CMK (cell line): ENCODE data around the gene PRPF38A.

ENCODE experiments used
- DNase-seq: peaks from one replicate; pipeline ENCODE4 v3.0.0-alpha.2; 2010; ENCODE audit warnings: low read depth

The PRPF38A gene

DNA sequence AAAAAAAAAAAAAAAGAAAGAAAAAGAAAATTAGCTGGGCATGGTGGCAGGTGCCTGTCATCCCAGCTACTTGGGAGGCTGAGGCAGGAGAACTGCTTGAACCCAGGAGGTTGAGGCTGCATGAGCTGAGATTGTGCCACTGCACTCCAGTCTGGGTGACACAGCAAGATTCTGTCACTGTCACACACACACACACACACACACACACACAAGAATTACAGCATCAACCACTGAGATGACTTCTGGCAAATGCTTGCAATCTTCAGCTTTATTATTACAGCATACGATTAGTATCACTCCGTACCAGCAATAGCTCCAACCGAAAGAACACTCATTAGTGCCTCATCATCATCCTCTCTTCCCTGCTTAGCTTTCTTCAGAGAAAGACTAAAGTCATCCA lies 4.8 kb upstream of the PRPF38A start:
- no peak for DNase-seq

DNA sequence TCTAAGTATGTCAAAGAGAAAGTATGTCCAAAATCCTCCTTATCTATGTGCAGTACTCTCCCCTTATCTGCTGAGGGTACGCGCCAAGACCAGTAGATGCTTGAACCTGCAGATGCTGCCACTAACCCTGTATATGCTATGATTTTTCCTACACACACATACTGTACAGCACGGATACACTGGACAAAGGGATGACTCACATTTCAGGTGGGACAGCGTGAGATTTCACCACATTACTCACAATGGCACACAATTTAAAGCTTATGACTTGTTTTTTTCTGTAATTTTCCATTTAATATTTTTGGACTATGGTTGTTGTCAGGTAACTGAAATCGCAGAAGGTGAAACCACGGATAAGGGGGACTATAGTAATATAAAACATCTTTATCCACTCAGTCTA lies 4.3 kb upstream of the PRPF38A start:
- no peak for DNase-seq

- DNase-seq = no peak
These were observed 1.6 kb upstream of the PRPF38A start for GRCh38 chr1:52402860-52403240.

GRCh38 chr1:52403566-52404115 lies 761 bp upstream of the PRPF38A start:
- DNase-seq = peak; percentile 80

- DNase-seq = no peak
These were observed 555 bp downstream of the PRPF38A start for GRCh38 chr1:52404975-52405338.

- no peak for DNase-seq
These were observed 9.1 kb downstream of the PRPF38A start for GRCh38 chr1:52413410-52413989.

- no peak for DNase-seq
These were observed 10.5 kb downstream of the PRPF38A start for GRCh38 chr1:52414942-52415341.

GRCh38 chr1:52416811-52417210 lies 12.4 kb downstream of the PRPF38A start:
- DNase-seq = no peak

- DNase-seq = no peak
These were observed 16.3 kb downstream of the PRPF38A start for GRCh38 chr1:52420713-52421112.

- no peak for DNase-seq
These were observed 18.7 kb downstream of the PRPF38A start for GRCh38 chr1:52423055-52423454.

- DNase-seq = no peak
These were observed 19.4 kb downstream of the PRPF38A start for GRCh38 chr1:52423771-52424170.

- peak; percentile 20 for DNase-seq
These were observed 19.8 kb downstream of the PRPF38A start for GRCh38 chr1:52424231-52424636.

- DNase-seq = no peak
These were observed 20.4 kb downstream of the PRPF38A start for GRCh38 chr1:52424813-52425212.

DNA sequence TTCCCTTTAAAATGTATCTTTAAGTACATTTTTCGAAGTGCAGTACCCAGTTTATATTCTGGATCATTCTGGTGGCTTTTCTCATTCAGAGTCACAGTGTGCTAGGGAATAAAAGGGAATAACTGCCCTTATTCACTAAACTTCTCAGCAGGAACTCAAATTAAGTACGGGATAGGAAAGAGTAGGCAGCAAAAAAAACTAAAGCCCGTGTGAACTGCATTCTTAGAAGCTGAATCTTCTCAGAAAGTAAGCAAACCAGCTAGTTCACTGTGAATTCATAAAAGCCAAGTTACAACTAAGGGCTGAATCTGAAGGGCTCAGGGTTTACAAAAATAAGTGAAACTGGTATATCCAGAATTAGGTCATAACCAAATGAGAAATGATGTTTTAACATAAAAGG lies 22.0 kb downstream of the PRPF38A start:
- DNase-seq = no peak

DNA sequence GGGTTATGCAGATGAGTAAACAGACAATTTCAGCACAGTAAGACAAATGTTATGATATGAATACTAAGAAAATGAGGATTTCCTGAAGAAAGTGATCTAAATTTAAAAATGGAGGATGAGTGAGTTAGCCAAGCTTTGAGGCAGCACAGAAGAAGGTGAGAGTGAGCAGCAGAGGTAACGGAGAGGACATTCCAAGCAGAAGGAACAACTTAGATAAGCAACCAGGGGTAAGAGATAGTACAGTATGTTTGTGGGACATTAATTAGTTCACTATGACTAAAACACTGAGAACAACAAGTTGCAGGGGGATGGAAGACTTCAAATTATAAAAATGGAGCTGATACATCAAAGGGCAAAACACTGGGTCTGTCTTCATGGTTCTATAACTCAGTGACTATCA lies 22.8 kb downstream of the PRPF38A start:
- no peak for DNase-seq

- no peak for DNase-seq
These were observed 28.4 kb downstream of the PRPF38A start for GRCh38 chr1:52432807-52433206.

GRCh38 chr1:52435211-52435610 lies 30.8 kb downstream of the PRPF38A start:
- no peak for DNase-seq

DNA sequence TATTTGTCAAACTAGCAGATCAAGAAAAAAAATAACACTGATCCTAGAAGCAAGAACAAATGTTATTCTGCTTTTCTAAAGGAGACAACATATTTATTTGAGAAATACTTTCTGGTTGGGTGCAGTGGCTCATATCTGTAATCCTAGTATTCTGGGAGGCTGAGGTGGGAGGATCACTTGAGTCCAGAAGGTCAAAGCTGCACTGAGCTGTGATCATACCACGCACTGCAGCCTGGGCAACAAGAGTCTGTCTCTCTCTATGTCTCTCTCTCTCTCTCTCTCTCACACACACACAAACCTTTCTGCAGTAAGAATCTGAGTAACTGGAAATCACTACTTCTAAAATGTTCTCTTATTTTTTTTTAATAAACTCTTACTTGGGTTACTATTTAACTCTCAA lies 31.2 kb downstream of the PRPF38A start:
- DNase-seq = no peak

- no peak for DNase-seq
These were observed 32.4 kb downstream of the PRPF38A start for GRCh38 chr1:52436817-52437216.

GRCh38 chr1:52439976-52440375 lies 35.6 kb downstream of the PRPF38A start:
- no peak for DNase-seq

DNA sequence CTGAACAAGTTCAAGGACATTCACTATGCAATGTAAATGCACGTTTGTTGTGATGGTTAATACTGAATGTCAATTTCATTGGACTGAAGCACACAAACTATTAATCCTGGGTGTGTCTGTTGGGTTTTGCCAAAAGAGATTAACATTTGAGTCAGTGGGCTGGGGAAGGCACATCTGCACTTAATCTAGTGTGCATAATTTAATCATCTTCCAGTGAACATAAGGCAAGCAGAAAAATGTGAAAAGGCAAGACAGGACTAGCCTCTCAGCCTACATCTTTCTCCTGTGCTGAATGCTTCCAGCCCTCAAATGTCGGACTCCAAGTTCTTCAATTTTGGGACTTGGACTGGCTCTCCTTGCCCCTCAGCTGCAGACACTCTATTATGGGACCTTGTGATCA lies 40.1 kb downstream of the PRPF38A start:
- no peak for DNase-seq

DNA sequence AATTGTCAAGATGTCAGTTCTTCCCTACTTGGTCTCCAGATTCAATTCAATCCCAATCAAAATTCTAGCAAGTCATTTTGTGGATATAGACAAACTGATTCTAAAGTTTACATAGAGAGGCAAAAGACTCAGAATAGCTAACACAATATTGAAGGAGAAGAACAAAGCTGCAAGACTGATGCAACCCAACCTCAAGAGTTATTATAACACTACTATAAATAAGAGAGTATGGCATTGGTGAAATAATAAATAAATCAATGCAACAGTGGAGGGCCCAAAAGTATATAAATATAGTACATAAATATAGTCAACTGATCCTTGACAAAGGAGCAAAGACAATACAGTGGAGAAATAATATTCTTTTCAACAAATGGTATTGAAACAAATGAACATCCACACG lies 49.7 kb downstream of the PRPF38A start:
- no peak for DNase-seq

GRCh38 chr1:52454779-52455178 lies 50.4 kb downstream of the PRPF38A start:
- DNase-seq = no peak

DNA sequence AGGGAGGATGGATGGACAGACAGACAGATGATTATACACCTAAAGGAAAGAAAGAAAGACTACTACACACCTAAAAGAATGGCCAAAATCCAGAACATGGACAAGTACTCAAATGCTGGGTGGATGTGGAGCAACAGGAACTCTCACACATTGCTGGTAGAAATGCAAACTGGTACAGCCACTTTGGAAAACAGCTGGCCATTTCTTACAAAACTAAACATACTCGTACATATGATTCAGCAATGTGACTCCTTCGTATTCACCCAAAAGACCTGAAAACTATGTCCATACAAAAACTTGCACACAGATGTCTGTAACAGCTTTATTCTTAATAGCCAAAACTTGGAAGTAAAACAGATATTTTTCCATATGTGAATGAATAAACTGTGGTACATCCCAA lies 51.3 kb downstream of the PRPF38A start:
- DNase-seq = no peak

DNA sequence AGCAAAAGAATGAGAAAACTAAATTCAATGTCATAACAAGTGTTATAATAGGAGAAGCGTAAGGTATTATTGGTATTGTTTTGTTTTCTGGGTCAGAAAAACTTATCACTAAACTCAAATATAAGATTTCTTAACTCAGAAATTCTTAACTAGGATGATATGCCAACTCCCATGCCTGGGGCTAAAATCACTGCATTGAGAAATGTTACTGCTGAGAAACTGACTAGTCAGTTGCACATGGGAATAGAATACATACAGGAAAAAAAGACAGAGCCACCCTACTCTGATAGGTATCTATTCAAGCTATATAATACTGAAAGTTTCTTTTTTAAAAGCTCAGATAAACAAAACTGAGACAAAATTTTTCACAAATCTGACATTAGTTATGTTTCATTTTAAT lies 56.3 kb downstream of the PRPF38A start:
- no peak for DNase-seq
